Immature natural killer cell (primary cell): ENCODE data around the gene TMED5. TPM values are rescaled to one million over a fixed set of nuclear protein-coding genes. Genes with fewer than 3 reads are reported as not detected.
"Not testable (repeated sequence)": the region's sequence is repeated elsewhere in the genome, so short reads cannot be mapped to it uniquely, and the experiment has no call there.

ENCODE experiments used
- DNase-seq, 3 donors: peaks; one replicate each; pipeline ENCODE4 v3.0.0; 2022; ENCODE audit warnings: mixed read lengths in 1 of 3
- H3K27ac Mint-ChIP-seq, 6 donors: one replicate each; pipeline ENCODE4 v1.8.0; 2020; ENCODE audit warnings: mixed read lengths in 6 of 6, mild to moderate bottlenecking in 5 of 6, inconsistent platforms in 4 of 6, moderate library complexity in 3 of 6
- H3K27me3 Mint-ChIP-seq, 3 donors: one replicate each; pipeline ENCODE4 v1.8.0; 2020 to 2021; ENCODE audit warnings: low read depth in 3 of 3, mild to moderate bottlenecking in 3 of 3, mixed read lengths in 3 of 3, moderate library complexity in 3 of 3, inconsistent platforms in 1 of 3
- H3K36me3 Mint-ChIP-seq, 3 donors: one replicate each; pipeline ENCODE4 v1.8.0; 2020; ENCODE audit warnings: mixed read lengths in 3 of 3, inconsistent platforms in 2 of 3, mild to moderate bottlenecking in 2 of 3
- H3K4me1 Mint-ChIP-seq, 2 donors: one replicate each; pipeline ENCODE4 v1.8.0; 2020; ENCODE audit warnings: inconsistent platforms in 2 of 2, mild to moderate bottlenecking in 2 of 2, mixed read lengths in 2 of 2, moderate library complexity in 1 of 2
- H3K4me3 Mint-ChIP-seq, 5 donors: one replicate each; pipeline ENCODE4 v1.8.0; 2020; ENCODE audit warnings: mild to moderate bottlenecking in 5 of 5, mixed read lengths in 5 of 5, inconsistent platforms in 3 of 5, moderate library complexity in 3 of 5
- H3K9me3 Mint-ChIP-seq, 6 donors: one replicate each; pipeline ENCODE4 v1.8.0; 2020; ENCODE audit warnings: mild to moderate bottlenecking in 6 of 6, mixed read lengths in 6 of 6, inconsistent platforms in 4 of 6, moderate library complexity in 3 of 6
- polyA plus RNA-seq, 3 donors: library from polyadenylated mRNA; unstranded; fragments of 300-500 nt; fragmentation: Illumina TruSeq; gene quantifications; one replicate each; pipeline ENCODE4 v1.2.3, GENCODE V29; 2021

TMED5 gene
- polyA plus RNA-seq, 3 donors from 2014 or later, result 27.1 to 44.8 (median 32.6) TPM

GRCh38 chr1:93194231-93194990, 14.2 kb upstream of the TMED5 start:
- no peaks in the 10 kb centered on the region for H3K9me3 Mint-ChIP-seq
- H3K4me3 Mint-ChIP-seq, result no peak overlapping the region
- DNase-seq, result no peak
- no peak overlapping the region for H3K27ac Mint-ChIP-seq
- no peaks in the 10 kb centered on the region for H3K27me3 Mint-ChIP-seq
- peaks cover 8 to 31% (median 29%) of the 10 kb centered on the region in 3 donors for H3K36me3 Mint-ChIP-seq
- H3K4me1 Mint-ChIP-seq, result peaks cover 12 to 25% of the 10 kb centered on the region in 2 donors

GRCh38 chr1:93190432-93190831, 10.2 kb upstream of the TMED5 start:
- no peaks in the 10 kb centered on the region for H3K9me3 Mint-ChIP-seq
- no peak overlapping the region for H3K4me3 Mint-ChIP-seq
- peak overlapping the region in 1 of 6 donors; percentile 31 for H3K27ac Mint-ChIP-seq
- DNase-seq, result no peak
- H3K36me3 Mint-ChIP-seq, result peaks cover 0 to 26% (median 19%) of the 10 kb centered on the region in 3 donors
- peaks cover 12 to 31% of the 10 kb centered on the region in 2 donors for H3K4me1 Mint-ChIP-seq
- H3K27me3 Mint-ChIP-seq, result no peaks in the 10 kb centered on the region

GRCh38 chr1:93186667-93187066, 6.5 kb upstream of the TMED5 start:
- Mint-ChIP-seq H3K27me3 (no peaks in the 10 kb centered on the region), H3K4me1 (peaks cover 13 to 30% of the 10 kb centered on the region in 2 donors), H3K9me3 (no peaks in the 10 kb centered on the region), H3K27ac (no peak overlapping the region), H3K36me3 (peaks cover 0 to 19% (median 11%) of the 10 kb centered on the region in 3 donors), H3K4me3 (no peak overlapping the region)
- no peak for DNase-seq

GRCh38 chr1:93180723-93181613, 755 bp upstream of the TMED5 start, which contains the start of gene CCDC18:
TSS of gene CCDC18 (plus strand) at chr1:93180724. CDS start at chr1:93183362, 2,638 bp downstream.
- H3K36me3 Mint-ChIP-seq, result no peaks in the 10 kb centered on the region
- no peak for DNase-seq
- peak within 1 kb of the TSS; percentile 96 to 100 (median 98) for H3K27ac Mint-ChIP-seq
- peaks cover 49 to 59% of the 10 kb centered on the region in 2 donors for H3K4me1 Mint-ChIP-seq
- peaks cover 15 to 17% (median 15%) of the 10 kb centered on the region in 3 donors for H3K27me3 Mint-ChIP-seq
- no peaks in the 10 kb centered on the region for H3K9me3 Mint-ChIP-seq
- H3K4me3 Mint-ChIP-seq, result peak within 1 kb of the TSS; percentile 94 to 99 (median 96)

GRCh38 chr1:93178418-93178817, 1.8 kb downstream of the TMED5 start:
- no peaks in the 10 kb centered on the region for H3K9me3 Mint-ChIP-seq

GRCh38 chr1:93177991-93178390, 2.2 kb downstream of the TMED5 start:
- Mint-ChIP-seq H3K4me3 (peak overlapping the region; percentile 94 to 99 (median 96)), H3K9me3 (no peaks in the 10 kb centered on the region), H3K36me3 (peaks cover 0 to 4% (median 4%) of the 10 kb centered on the region in 3 donors), H3K4me1 (peaks cover 70 to 85% of the 10 kb centered on the region in 2 donors), H3K27me3 (peaks cover 15 to 18% (median 15%) of the 10 kb centered on the region in 3 donors), H3K27ac (peak overlapping the region in 4 of 6 donors; percentile 78 to 98 (median 90))
- DNase-seq, result no peak

More at GRCh38 chr1:93178418-93178817, 1.8 kb downstream of the TMED5 start:
- H3K4me3 Mint-ChIP-seq, result peak overlapping the region; percentile 94 to 99 (median 96)
- DNase-seq, result no peak
- H3K27ac Mint-ChIP-seq, result peak overlapping the region; percentile 78 to 100 (median 98)
- peaks cover 15 to 18% (median 15%) of the 10 kb centered on the region in 3 donors for H3K27me3 Mint-ChIP-seq
- peaks cover 66 to 81% of the 10 kb centered on the region in 2 donors for H3K4me1 Mint-ChIP-seq
- peaks cover 0 to 4% (median 4%) of the 10 kb centered on the region in 3 donors for H3K36me3 Mint-ChIP-seq

- Mint-ChIP-seq H3K4me1 (peaks cover 80 to 91% of the 10 kb centered on the region in 2 donors), H3K27ac (peak overlapping the region in 2 of 6 donors; percentile 31 to 34), H3K4me3 (peak overlapping the region in 2 of 5 donors; percentile 14 to 47)
- H3K27me3 Mint-ChIP-seq, DNase-seq, H3K36me3 Mint-ChIP-seq, H3K9me3 Mint-ChIP-seq: not testable (repeated sequence)
Measured at GRCh38 chr1:93174638-93175037, 5.6 kb downstream of the TMED5 start.

- Mint-ChIP-seq H3K4me1 (peaks cover 80 to 91% of the 10 kb centered on the region in 2 donors), H3K4me3 (peak overlapping the region in 3 of 5 donors; percentile 15 to 88 (median 27)), H3K9me3 (no peaks in the 10 kb centered on the region), H3K36me3 (peaks cover under 1 to 4% (median 4%) of the 10 kb centered on the region in 3 donors), H3K27me3 (peaks cover 1 to 3% (median 2%) of the 10 kb centered on the region in 3 donors), H3K27ac (no peak overlapping the region)
- DNase-seq, result no peak
Measured at GRCh38 chr1:93172778-93173177, 7.4 kb downstream of the TMED5 start.

GRCh38 chr1:93171549-93172034, 8.6 kb downstream of the TMED5 start:
- Mint-ChIP-seq H3K27ac (peak overlapping the region; percentile 45 to 89 (median 72)), H3K4me3 (peak overlapping the region; percentile 86 to 91 (median 88)), H3K9me3 (no peaks in the 10 kb centered on the region), H3K27me3 (peaks cover 1 to 4% (median 2%) of the 10 kb centered on the region in 3 donors), H3K4me1 (peaks cover 76 to 91% of the 10 kb centered on the region in 2 donors), H3K36me3 (peaks cover 3 to 4% (median 4%) of the 10 kb centered on the region in 3 donors)
- no peak for DNase-seq

GRCh38 chr1:93170141-93170678, 10.0 kb downstream of the TMED5 start:
- peak overlapping the region in 1 of 5 donors; percentile 89 for H3K4me3 Mint-ChIP-seq
- H3K9me3 Mint-ChIP-seq, H3K27me3 Mint-ChIP-seq, H3K27ac Mint-ChIP-seq, H3K36me3 Mint-ChIP-seq, DNase-seq: not testable (repeated sequence)
- H3K4me1 Mint-ChIP-seq, result peaks cover 75 to 90% of the 10 kb centered on the region in 2 donors

- H3K9me3 Mint-ChIP-seq, result no peaks in the 10 kb centered on the region
- no peak for DNase-seq
- peaks cover 0 to 7% (median 0%) of the 10 kb centered on the region in 3 donors for H3K36me3 Mint-ChIP-seq
- peaks cover 67 to 84% of the 10 kb centered on the region in 2 donors for H3K4me1 Mint-ChIP-seq
- no peak overlapping the region for H3K4me3 Mint-ChIP-seq
- no peak overlapping the region for H3K27ac Mint-ChIP-seq
- H3K27me3 Mint-ChIP-seq, result peaks cover 1 to 4% (median 1%) of the 10 kb centered on the region in 3 donors
Measured at GRCh38 chr1:93167006-93167405, 13.2 kb downstream of the TMED5 start.

- H3K9me3 Mint-ChIP-seq, H3K4me3 Mint-ChIP-seq, H3K36me3 Mint-ChIP-seq, H3K27me3 Mint-ChIP-seq, DNase-seq: not testable (repeated sequence)
- H3K27ac Mint-ChIP-seq, result peak overlapping the region in 4 of 6 donors; percentile 5 to 62 (median 50)
- peaks cover 68 to 84% of the 10 kb centered on the region in 2 donors for H3K4me1 Mint-ChIP-seq
Measured at GRCh38 chr1:93165895-93166294, 14.3 kb downstream of the TMED5 start.

- no peak for DNase-seq
- H3K9me3 Mint-ChIP-seq, result no peaks in the 10 kb centered on the region
- H3K4me1 Mint-ChIP-seq, result peaks cover 66 to 87% of the 10 kb centered on the region in 2 donors
- peaks cover 1 to 2% (median 1%) of the 10 kb centered on the region in 3 donors for H3K27me3 Mint-ChIP-seq
- H3K36me3 Mint-ChIP-seq, result peaks cover 0 to 7% (median 0%) of the 10 kb centered on the region in 3 donors
- H3K27ac Mint-ChIP-seq, result peak overlapping the region in 1 of 6 donors; percentile 79
- H3K4me3 Mint-ChIP-seq, result no peak overlapping the region
Measured at GRCh38 chr1:93164816-93165215, 15.4 kb downstream of the TMED5 start.
